Transverse colon (tissue), 4 donors: ENCODE measurements around the gene HIPK3. TPM values are rescaled to one million over a fixed set of nuclear protein-coding genes. Genes with fewer than 3 reads are reported as not detected.
"Not testable (repeated sequence)": the region's sequence is repeated elsewhere in the genome, so short reads cannot be mapped to it uniquely, and the experiment has no call there.

Experiments
- DNase-seq: peaks from one replicate; pipeline ENCODE4 v3.0.0-alpha.2; 2019
- H3K27ac ChIP-seq, 4 donors: fragments of 200-600 bp; sonication (generic); 2 replicates each; pipeline ENCODE4 v1.5.1; 2016 to 2018; ENCODE audit warnings: inconsistent platforms in 4 of 4
- H3K27me3 ChIP-seq: fragments of 200-600 bp; sonication (generic); 2 replicates; pipeline ENCODE4 v1.5.1; 2017; ENCODE audit warnings: inconsistent platforms
- H3K36me3 ChIP-seq, 4 donors: fragments of 200-600 bp; sonication (generic); 2 replicates each; pipeline ENCODE4 v1.5.1; 2017 to 2019; ENCODE audit warnings: inconsistent platforms in 4 of 4
- H3K4me1 ChIP-seq, 4 donors: fragments of 200-600 bp; sonication (generic); 2 replicates each; pipeline ENCODE4 v1.5.1; 2017 to 2020; ENCODE audit warnings: inconsistent platforms in 4 of 4
- H3K4me3 ChIP-seq, 4 donors: fragments of 200-600 bp; sonication (generic); 1 replicate in 1 of 4; 2 replicates in 3 of 4; pipeline versions ENCODE4 v1.5.1 to v1.6.1; 2017 to 2019; ENCODE audit warnings: inconsistent platforms in 4 of 4
- H3K9me3 ChIP-seq, 2 donors: fragments of 200-600 bp; sonication (generic); 2 replicates each; pipeline ENCODE4 v1.5.1; 2017 to 2019; ENCODE audit warnings: inconsistent platforms in 2 of 2
- CTCF ChIP-seq, 5 experiments: fragments of 200-600 bp in 3 of 5; fragments of 450-650 bp in 2 of 5; sonication (generic) in 3 of 5; IDR thresholded peaks; 1 replicate in 2 of 5; 2 replicates in 3 of 5; pipeline ENCODE4 v1.5.1; 2016 to 2017; ENCODE audit warnings: antibody characterized with exemption in 5 of 5, inconsistent platforms in 3 of 5, mild to moderate bottlenecking in 2 of 5, moderate library complexity in 1 of 5
- EP300 ChIP-seq: sonication (generic); formaldehyde crosslinking; IDR thresholded peaks from one replicate; pipeline ENCODE4 v1.6.1; 2017; ENCODE audit warnings: antibody characterized with exemption, low read depth
- POLR2A ChIP-seq: fragments of 450-650 bp; IDR thresholded peaks from one replicate; pipeline ENCODE4 v1.6.1; 2016; ENCODE audit warnings: antibody characterized with exemption, mild to moderate bottlenecking, moderate library complexity
- POLR2AphosphoS5 ChIP-seq, 3 donors: sonication (generic); formaldehyde crosslinking; IDR thresholded peaks; one replicate each; pipeline ENCODE4 v1.6.1; 2016; ENCODE audit warnings: antibody characterized with exemption in 3 of 3
- WGBS, 2 donors: methylation state at CpG; one replicate each; pipeline ENCODE4 v1.1.5; 2018; ENCODE audit warnings: low coverage in 1 of 2; 5-methylcytosine and 5-hydroxymethylcytosine counted together
- in situ Hi-C, 4 donors: fragments of 200-750 bp; cut with MboI; loops; one replicate each; pipeline versions ENCODE4 v1.15.0 to v1.15.1; 2017; ENCODE audit warnings: low sequenced_read_pairs in 3 of 4, low pct_ligation_motif_present in 1 of 4, low pct_unique_long_range_greater_than_20kb in 1 of 4
- intact Hi-C: fragments of 100-400 bp; cut with DNase I; formaldehyde crosslinking; loops from one replicate; pipeline ENCODE4 v1.15.1; 2023; ENCODE audit warnings: low total_unique reads
- total RNA-seq, 4 donors: library from RNA; depleted of rRNA; stranded (reverse); fragments of >200 nt; gene quantifications; one replicate each; pipeline ENCODE4 v1.1.0, GENCODE V29; 2016

Gene HIPK3
- total RNA-seq, 4 donors from 2014 or later: 67.0 to 121 (median 86.8) TPM

DNA sequence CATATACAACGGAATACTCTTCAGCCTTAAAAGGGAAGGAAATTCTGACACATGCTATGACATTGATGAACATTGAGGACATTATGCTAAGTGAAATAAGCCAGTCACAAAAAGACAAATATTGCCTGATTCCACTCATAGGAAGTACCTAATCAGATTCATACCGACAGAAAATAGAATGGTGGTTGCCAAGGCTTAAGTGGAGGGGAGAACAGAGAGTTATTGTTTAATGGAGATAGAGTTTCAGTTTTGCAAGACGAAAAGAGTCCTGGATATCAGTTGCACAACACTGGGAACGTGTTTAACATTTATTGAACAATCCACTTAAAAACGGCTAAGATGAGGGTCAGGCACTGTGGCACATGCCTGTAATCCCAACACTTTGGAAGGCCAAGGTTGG, 45.6 kb upstream of the HIPK3 start:
- H3K36me3 ChIP-seq: no peaks in the 10 kb centered on the region
- no peak for TF ChIP-seq POLR2A
- no peak for TF ChIP-seq CTCF (IDR thresholded peaks at IDR 0.05)
- TF ChIP-seq POLR2AphosphoS5 (IDR thresholded peaks at IDR 0.05): no peak
- no peak for TF ChIP-seq EP300
- no peaks in the 10 kb centered on the region for H3K27me3 ChIP-seq
- H3K9me3 ChIP-seq: no peaks in the 10 kb centered on the region
- H3K4me1 ChIP-seq: peaks cover 0 to 8% (median 0%) of the 10 kb centered on the region in 4 donors
- H3K27ac ChIP-seq: no peak overlapping the region
- intact Hi-C loops (no loop called here), in situ Hi-C loops (no loop called here)
- H3K4me3 ChIP-seq: no peak overlapping the region
- 34 to 49% methylated on average over 4 to 5 of the region's 5 CpGs for WGBS, 2 donors
- DNase-seq: no peak

DNA sequence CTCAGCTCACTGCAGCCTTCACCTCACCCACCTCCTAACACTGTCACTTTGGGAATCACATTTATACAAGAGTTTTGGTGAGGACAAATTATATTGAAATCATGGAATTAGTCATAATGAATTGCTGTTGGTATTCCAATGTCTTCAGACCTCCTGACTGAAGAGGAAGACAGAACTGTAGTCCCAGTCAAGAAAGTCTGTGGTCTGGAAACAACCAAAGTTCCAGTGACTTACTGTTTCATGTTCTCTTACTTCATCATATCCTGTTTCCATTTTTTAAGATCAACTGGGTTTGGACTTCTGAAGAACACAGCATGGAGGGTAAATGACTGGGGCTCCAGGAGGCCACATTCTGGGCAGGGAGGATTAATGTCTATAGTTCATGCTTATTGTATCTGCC, 43.0 kb upstream of the HIPK3 start:
- no peak for TF ChIP-seq CTCF (IDR thresholded peaks at IDR 0.05)
- no peak for DNase-seq
- H3K4me3 ChIP-seq: no peak overlapping the region
- no peaks in the 10 kb centered on the region for H3K27me3 ChIP-seq
- no peaks in the 10 kb centered on the region for H3K4me1 ChIP-seq
- no peaks in the 10 kb centered on the region for H3K9me3 ChIP-seq
- no peaks in the 10 kb centered on the region for H3K36me3 ChIP-seq
- in situ Hi-C loops (no loop called here), intact Hi-C loops (no loop called here)
- H3K27ac ChIP-seq: no peak overlapping the region

GRCh38 chr11:33214767-33215166, 42.4 kb upstream of the HIPK3 start:
- intact Hi-C loops: no loop called here
- Histone ChIP-seq H3K4me1 (no peaks in the 10 kb centered on the region), H3K36me3 (no peaks in the 10 kb centered on the region), H3K27ac (no peak overlapping the region), H3K9me3 (no peaks in the 10 kb centered on the region), H3K4me3 (no peak overlapping the region), H3K27me3 (no peaks in the 10 kb centered on the region)
- WGBS, 2 donors: 49 to 65% methylated on average over 2 of the region's 2 CpGs
- in situ Hi-C loops: no loop called here
- DNase-seq: no peak
- TF ChIP-seq CTCF (IDR thresholded peaks at IDR 0.05) (no peak), POLR2A (no peak), EP300 (no peak), POLR2AphosphoS5 (IDR thresholded peaks at IDR 0.05) (no peak)

- intact Hi-C loops, H3K4me3 ChIP-seq, H3K27ac ChIP-seq, H3K4me1 ChIP-seq, DNase-seq, in situ Hi-C loops, H3K9me3 ChIP-seq, H3K36me3 ChIP-seq, H3K27me3 ChIP-seq: not testable (repeated sequence)
- 73 to 100% methylated on average over 2 of the region's 2 CpGs for WGBS, 2 donors
Observed at GRCh38 chr11:33216676-33217075, 40.5 kb upstream of the HIPK3 start.

GRCh38 chr11:33222052-33222750, 35.0 kb upstream of the HIPK3 start:
- Histone ChIP-seq H3K27me3 (no peaks in the 10 kb centered on the region), H3K4me1 (peaks cover 0 to 9% (median 4%) of the 10 kb centered on the region in 4 donors), H3K9me3 (no peaks in the 10 kb centered on the region), H3K27ac (no peak overlapping the region), H3K36me3 (no peaks in the 10 kb centered on the region), H3K4me3 (no peak overlapping the region)
- TF ChIP-seq EP300 (no peak), CTCF (IDR thresholded peaks at IDR 0.05) (no peak), POLR2AphosphoS5 (IDR thresholded peaks at IDR 0.05) (no peak), POLR2A (no peak)
- 68% methylated on average over 4 to 7 of the region's 7 CpGs for WGBS, 2 donors
- DNase-seq: no peak
- in situ Hi-C loops: no loop called here
- intact Hi-C loops: no loop called here
